ENCODE measurements around the gene DGCR2.

DGCR2 gene

DNA sequence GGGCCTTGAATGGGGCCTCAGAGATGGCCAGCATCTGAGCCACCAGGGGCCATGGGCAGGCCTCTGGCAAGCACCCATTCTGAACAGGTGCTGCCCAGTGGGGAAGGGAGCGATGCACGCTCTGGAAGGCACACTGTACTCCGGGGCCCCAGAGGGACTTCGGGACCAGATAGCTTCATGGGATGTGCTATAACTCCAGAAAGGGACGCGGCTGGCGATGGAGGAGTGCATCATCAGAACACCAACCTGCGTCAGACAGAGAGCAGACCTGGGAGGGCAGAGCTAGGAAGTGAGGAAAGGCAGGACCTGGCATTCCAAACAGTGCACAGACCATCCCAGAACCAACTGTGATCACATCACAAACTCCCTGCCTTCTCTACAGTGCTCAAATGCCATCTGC is 16.8 kb downstream of the DGCR2 start:
- in situ Hi-C loops (cut with MboI; ENCODE audit: low sequenced_read_pairs): no loop called here
- Histone ChIP-seq H3K27me3 (ENCODE audit: low read depth) (no peaks in the 10 kb centered on the region), H3K36me3 (replicated peaks) (no peaks in the 10 kb centered on the region), H3K4me3 (no peak overlapping the region), H3K9me3 (no peaks in the 10 kb centered on the region), H3K4me1 (0 out of 2 replicates have a peak, but pooled peaks cover 2% of the 10 kb centered on the region)
- DNase-seq (ENCODE audit: low spot score in 2 of 2): no peak

DNA sequence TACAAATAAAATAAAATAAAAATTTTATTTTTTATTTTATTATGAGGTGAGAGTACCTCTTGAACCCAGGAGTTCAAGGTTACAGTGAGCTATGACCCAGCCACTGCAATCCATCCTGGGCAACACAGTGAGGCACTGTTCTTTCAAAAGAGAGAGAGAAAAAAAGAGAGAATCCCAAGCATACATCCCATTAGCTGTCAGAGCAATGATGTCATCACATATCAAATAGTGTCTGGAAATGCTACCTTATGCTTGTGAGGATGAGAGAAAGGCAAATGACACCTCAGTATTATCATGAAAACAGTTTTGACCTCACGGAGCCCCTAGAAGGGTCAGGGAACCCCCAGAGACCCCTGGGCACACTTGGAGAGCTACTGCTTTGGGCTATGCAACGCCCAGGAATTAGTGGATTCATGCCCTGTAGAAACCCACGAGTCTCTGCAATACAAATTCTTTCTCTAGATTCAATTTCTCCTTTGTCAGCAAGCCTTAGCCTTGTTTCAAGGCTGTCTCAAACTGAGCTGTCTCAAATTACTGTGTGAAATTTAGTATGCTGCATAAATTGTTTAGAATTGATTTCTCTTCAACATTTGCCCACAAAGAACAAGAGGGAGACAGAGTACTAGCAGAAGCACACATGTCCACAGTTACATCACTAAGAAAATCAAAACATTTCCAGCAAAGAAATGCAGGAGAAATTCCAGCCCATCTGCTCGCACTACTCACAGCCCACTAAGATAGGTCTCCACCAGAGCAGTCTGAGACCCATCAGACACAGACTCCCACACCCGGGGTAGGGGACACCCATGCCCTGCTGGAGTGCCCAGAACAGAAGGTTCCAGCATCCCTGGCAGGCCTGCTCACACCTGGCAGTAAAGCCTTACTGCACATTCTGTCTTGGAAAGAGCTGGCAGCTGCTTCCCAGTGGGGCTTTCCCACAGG is 18.1 kb downstream of the DGCR2 start:
- Histone ChIP-seq H3K36me3 (replicated peaks) (no peaks in the 10 kb centered on the region), H3K9me3 (no peaks in the 10 kb centered on the region), H3K4me1 (0 out of 2 replicates have a peak, but pooled peaks cover 2% of the 10 kb centered on the region), H3K27me3 (ENCODE audit: low read depth) (no peaks in the 10 kb centered on the region), H3K4me3 (no peak overlapping the region)
- DNase-seq (ENCODE audit: low spot score in 2 of 2): no peak
- in situ Hi-C loops (cut with MboI; ENCODE audit: low sequenced_read_pairs): no loop called here

DNA sequence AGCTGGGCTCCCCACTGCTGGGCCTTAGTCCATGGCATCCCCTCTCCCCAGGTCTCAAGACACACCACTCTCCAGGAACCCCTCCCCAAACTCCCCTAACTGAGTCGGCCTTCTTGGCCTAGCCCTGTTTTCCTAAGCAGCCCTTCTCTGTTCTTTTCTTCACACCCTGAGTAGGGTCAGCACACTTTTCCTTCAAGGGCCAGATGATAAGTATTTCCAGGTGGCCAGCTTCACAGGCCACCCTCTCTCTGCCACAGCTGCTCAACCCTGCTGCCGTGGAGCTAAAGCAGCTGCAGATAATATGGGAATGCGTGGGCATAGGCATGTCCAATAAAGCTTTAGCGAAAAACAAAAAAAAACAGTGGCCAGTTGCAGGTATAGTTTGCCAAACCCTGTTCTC is 24.1 kb downstream of the DGCR2 start:
- H3K9me3 ChIP-seq: no peaks in the 10 kb centered on the region
- H3K4me1 ChIP-seq: no peaks in the 10 kb centered on the region
- in situ Hi-C loops (cut with MboI; ENCODE audit: low sequenced_read_pairs): no loop called here
- no peak overlapping the region for H3K4me3 ChIP-seq
- DNase-seq (ENCODE audit: low spot score in 2 of 2): no peak
- H3K36me3 ChIP-seq (replicated peaks): peaks cover 11% of the 10 kb centered on the region
- H3K27me3 ChIP-seq (ENCODE audit: low read depth): no peaks in the 10 kb centered on the region

DNA sequence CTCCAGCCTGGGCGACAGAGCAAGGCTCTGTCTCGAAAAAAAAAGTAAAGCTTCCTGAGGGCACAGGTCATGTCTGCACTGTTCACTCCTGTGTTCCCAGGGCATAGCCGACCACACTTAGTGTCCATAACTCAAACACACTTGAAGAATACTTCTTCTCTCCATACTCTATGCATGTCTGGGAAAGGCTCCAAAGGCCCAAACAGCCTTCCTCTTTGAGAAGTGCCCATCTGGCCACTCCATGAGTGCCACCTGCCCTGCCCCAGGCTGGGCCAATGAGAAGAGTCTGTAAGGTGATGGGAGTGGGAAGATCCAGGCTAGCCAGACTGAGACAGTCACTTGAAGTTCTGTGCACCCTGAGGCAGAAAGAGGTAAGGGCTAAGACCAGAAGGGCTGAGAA is 24.7 kb downstream of the DGCR2 start:
- no peaks in the 10 kb centered on the region for H3K4me1 ChIP-seq
- no peak for DNase-seq (ENCODE audit: low spot score in 2 of 2)
- H3K9me3 ChIP-seq: no peaks in the 10 kb centered on the region
- H3K36me3 ChIP-seq (replicated peaks): peaks cover 11% of the 10 kb centered on the region
- in situ Hi-C loops (cut with MboI; ENCODE audit: low sequenced_read_pairs): no loop called here
- no peaks in the 10 kb centered on the region for H3K27me3 ChIP-seq (ENCODE audit: low read depth)
- H3K4me3 ChIP-seq: no peak overlapping the region

DNA sequence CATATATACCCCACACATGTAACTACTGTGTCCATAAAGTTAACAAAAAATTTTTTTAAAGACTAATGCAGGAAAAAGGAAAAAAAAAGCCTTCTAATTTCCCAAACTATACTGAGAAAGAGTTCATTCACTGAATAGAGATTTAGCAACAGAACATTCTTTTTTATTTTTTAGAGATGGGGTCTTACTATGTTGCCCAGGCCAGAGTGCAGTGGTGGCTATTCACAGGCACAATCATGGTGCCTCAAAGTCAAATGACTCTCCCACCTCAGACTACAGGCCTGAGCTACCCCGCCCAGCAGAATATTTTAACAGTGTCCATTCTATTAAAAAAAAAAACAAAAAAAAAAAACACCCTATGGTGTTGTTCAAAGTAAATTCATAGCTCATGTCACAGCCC is 25.7 kb downstream of the DGCR2 start:
- H3K36me3 ChIP-seq (replicated peaks): peaks cover 11% of the 10 kb centered on the region
- no peaks in the 10 kb centered on the region for H3K4me1 ChIP-seq
- H3K9me3 ChIP-seq: no peaks in the 10 kb centered on the region
- no peak for DNase-seq (ENCODE audit: low spot score in 2 of 2)
- H3K27me3 ChIP-seq (ENCODE audit: low read depth): no peaks in the 10 kb centered on the region
- in situ Hi-C loops (cut with MboI; ENCODE audit: low sequenced_read_pairs): no loop called here
- H3K4me3 ChIP-seq: no peak overlapping the region

DNA sequence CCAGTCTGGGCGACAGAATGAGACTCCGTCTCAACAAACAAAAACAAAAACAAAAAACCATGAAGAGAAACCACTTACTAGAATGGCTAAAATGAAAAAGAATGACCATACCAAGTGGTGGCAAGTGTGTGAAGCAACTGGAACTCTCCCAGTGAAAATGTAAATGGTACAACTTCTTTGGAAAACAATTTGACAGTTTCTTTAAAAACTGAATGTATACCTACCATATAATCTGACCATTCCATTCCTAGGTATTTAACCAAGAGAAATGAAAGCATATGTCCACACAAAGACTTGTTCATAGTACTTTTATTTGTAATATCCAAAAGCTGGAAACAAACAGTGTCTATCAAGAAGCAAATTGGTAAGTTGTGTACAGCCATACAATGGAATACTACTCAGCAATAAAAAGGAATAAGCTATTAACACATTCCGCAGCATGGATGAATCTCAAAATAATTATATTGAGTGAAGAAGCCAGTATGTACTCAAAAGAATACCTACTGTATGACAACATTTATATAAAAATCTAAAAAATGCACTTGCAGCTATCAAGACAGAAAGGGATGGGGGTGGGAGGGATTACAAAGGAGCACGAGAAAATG is 27.7 kb downstream of the DGCR2 start:
- H3K36me3 ChIP-seq (replicated peaks): peaks cover 11% of the 10 kb centered on the region
- H3K27me3 ChIP-seq (ENCODE audit: low read depth): no peaks in the 10 kb centered on the region
- no peak for DNase-seq (ENCODE audit: low spot score in 2 of 2)
- no peak overlapping the region for H3K4me3 ChIP-seq
- in situ Hi-C loops (cut with MboI; ENCODE audit: low sequenced_read_pairs): no loop called here
- no peaks in the 10 kb centered on the region for H3K9me3 ChIP-seq
- no peaks in the 10 kb centered on the region for H3K4me1 ChIP-seq

DNA sequence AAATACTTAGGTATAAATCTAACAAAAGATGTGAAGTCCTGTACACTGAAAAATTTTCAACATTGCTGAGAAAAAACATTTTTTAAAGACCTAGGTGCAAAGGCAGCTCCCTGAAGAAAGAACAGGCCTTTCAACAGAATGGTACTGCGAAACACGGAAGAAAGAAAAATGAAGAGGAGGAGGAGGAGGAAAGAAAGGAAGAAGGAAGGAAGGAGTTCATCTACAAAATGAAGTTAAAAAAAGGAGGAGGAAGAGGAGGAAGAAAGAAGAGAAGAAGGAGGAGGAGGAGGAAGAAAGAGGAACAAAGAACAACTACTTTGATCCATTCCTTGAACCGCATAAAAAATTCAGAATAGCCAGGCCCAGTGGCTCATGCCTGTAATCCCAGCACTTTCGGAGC is 29.5 kb downstream of the DGCR2 start:
- Histone ChIP-seq H3K4me3 (no peak overlapping the region), H3K9me3 (no peaks in the 10 kb centered on the region), H3K27me3 (ENCODE audit: low read depth) (no peaks in the 10 kb centered on the region), H3K36me3 (replicated peaks) (peaks cover 13% of the 10 kb centered on the region), H3K4me1 (no peaks in the 10 kb centered on the region)
- in situ Hi-C loops (cut with MboI; ENCODE audit: low sequenced_read_pairs): no loop called here
- no peak for DNase-seq (ENCODE audit: low spot score in 2 of 2)

DNA sequence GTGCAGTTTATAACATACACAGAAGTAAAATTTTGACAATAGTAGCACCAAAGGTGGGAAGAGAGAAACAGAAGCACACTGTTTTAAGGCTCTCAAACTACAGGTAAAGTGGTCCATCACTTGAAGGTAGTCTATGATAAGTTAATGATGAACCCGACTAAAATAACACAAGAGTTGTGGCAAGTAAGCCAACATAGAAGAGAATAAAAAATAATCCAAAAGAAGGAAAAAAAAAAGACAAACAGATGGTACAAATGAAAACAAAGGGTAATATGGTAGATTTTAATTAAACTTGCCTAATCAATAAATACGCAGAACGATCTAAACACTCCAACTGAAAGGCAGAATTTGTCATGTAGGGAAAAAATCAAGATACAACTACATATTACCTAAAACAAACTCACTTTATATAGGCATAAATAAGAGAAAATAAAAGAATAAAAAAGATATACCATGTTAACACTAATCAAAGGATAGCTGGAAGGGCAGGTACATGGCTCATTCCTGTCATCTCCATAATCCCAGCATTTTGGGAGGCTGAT is 31.6 kb downstream of the DGCR2 start:
- no peak for DNase-seq (ENCODE audit: low spot score in 2 of 2)
- Histone ChIP-seq H3K36me3 (replicated peaks) (peaks cover 9% of the 10 kb centered on the region), H3K27me3 (ENCODE audit: low read depth) (no peaks in the 10 kb centered on the region), H3K4me3 (no peak overlapping the region), H3K4me1 (no peaks in the 10 kb centered on the region; the same call in 1 of the 2 replicates), H3K9me3 (no peaks in the 10 kb centered on the region)
- in situ Hi-C loops (cut with MboI; ENCODE audit: low sequenced_read_pairs): no loop called here

DNA sequence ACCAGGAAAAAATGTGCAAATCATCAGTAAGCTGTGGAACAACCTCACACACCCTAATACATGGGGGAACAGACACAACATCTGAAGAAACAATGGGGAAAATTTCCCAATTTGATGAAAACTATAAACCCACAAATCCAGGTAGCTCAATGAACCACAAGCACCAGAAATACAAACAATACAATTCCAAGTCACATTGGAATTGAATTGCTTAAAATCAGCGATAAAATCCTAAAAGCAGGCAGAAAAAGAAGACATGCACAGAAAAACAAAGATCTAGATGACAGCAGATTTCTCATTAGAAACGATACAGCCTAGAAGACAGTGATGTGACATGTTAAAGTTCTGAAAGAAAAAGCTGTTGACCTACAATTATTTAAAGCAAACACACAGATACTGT is 32.0 kb downstream of the DGCR2 start:
- no peaks in the 10 kb centered on the region for H3K9me3 ChIP-seq
- no peaks in the 10 kb centered on the region; the same call in 1 of the 2 replicates for H3K4me1 ChIP-seq
- no peaks in the 10 kb centered on the region for H3K27me3 ChIP-seq (ENCODE audit: low read depth)
- no peak for DNase-seq (ENCODE audit: low spot score in 2 of 2)
- in situ Hi-C loops (cut with MboI; ENCODE audit: low sequenced_read_pairs): no loop called here
- no peak overlapping the region for H3K4me3 ChIP-seq
- peaks cover 9% of the 10 kb centered on the region for H3K36me3 ChIP-seq (replicated peaks)

DNA sequence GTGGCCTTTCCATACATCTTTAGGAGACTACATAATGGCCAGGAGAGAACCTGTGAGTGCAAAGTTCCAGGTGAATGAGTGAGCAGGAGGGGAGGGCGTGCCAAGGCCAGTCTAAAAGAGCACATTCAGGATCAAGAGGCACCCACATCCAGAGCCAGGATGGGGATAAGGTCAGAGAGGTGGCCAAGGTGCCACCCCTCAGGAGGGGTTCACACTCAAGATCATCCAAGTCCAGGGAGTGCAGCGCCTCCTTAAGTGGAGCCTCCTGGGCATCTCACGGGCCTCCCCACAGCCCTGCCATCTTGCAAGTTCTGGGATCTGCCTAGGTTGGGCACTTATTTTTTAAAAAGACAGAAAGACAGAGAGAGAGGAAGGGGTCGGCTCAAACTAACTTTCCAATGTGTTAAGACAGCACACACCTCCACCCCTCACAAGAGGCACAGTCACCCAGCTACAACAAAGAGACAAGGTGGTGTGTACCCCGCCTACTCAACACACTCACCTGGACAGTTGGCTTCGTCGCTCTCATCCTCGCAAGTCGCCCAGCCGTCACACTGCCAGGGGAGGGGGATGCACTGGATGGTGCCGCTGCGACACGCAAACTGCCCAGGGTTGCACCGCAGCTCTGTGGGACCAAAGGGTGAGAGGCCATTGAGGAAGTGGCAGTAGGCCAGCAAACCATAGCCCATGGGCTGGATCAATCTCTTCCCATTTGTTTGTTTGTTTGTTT is 33.2 kb downstream of the DGCR2 start:
- no peak for DNase-seq (ENCODE audit: low spot score in 2 of 2)
- Histone ChIP-seq H3K9me3 (no peaks in the 10 kb centered on the region), H3K4me3 (no peak overlapping the region), H3K36me3 (replicated peaks) (peaks cover 9% of the 10 kb centered on the region), H3K4me1 (no peaks in the 10 kb centered on the region; the same call in 1 of the 2 replicates), H3K27me3 (ENCODE audit: low read depth) (no peaks in the 10 kb centered on the region)
- in situ Hi-C loops (cut with MboI; ENCODE audit: low sequenced_read_pairs): no loop called here

DNA sequence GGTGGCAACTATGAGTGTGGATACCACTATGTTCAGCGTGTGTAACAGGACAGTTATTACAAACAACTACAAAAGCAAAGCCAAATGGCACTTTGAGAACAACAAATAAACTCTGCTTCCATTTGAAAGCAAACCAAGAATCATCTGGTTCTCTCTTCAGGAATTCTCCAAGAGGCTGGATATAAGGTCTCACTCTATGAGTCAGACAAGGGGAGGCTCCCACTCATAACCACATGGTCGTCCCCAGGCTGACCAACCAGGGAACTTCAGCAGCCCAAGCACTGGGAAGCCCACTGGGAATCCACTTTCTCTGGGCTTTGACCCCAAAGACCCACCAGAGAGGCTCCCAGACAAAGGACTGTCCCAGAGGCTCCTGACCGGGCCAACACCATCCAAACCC is 35.3 kb downstream of the DGCR2 start:
- Histone ChIP-seq H3K4me1 (no peaks in the 10 kb centered on the region; the same call in 1 of the 2 replicates), H3K36me3 (replicated peaks) (peaks cover 9% of the 10 kb centered on the region), H3K27me3 (ENCODE audit: low read depth) (no peaks in the 10 kb centered on the region), H3K9me3 (no peaks in the 10 kb centered on the region), H3K4me3 (no peak overlapping the region)
- no peak for DNase-seq (ENCODE audit: low spot score in 2 of 2)
- in situ Hi-C loops (cut with MboI; ENCODE audit: low sequenced_read_pairs): no loop called here

DNA sequence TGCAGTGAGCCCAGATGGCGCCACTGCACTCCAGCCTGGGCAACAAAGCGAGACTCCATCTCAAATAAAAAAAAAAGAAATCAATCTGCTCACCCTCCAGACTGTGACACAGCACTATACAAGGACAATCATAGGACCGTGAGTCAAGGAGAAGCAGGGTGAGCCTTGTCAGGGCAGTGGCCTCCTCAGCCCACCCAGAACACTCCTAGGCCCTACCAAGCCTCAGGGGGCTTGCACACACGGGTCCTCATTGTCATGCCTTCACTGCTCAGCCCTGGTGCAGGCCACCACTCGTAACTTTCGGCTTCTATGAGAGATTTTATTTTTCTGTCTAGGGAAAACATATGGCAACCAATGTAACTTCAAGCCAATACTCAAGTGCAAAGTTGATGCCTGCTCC is 35.8 kb downstream of the DGCR2 start:
- no peak for DNase-seq (ENCODE audit: low spot score in 2 of 2)
- Histone ChIP-seq H3K9me3 (no peaks in the 10 kb centered on the region), H3K27me3 (ENCODE audit: low read depth) (no peaks in the 10 kb centered on the region), H3K4me3 (no peak overlapping the region), H3K36me3 (replicated peaks) (peaks cover 9% of the 10 kb centered on the region), H3K4me1 (no peaks in the 10 kb centered on the region; the same call in 1 of the 2 replicates)
- in situ Hi-C loops (cut with MboI; ENCODE audit: low sequenced_read_pairs): no loop called here

DNA sequence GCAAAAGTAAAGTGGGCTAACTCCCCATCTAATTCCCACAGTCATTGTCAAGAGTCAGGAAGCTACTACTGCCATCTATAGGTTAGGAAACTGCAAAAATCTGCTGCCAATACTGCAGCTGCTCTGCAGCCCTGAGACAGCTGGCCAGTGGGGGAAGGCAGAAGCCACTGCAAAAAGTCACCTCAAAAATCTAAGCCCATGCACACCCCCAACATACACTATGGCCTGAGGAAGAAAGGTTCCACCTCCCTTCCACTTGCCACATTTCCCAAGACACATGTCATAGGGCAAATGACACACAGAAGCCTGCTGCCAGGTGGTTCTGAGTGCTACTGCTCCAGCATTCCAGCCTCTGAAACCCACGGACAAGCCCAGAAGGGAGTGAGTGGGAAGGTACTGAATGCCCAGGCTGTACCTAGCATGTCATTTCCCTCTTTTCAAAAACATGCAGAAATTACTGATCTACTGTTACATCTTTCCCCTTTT is 36.9 kb downstream of the DGCR2 start:
- Histone ChIP-seq H3K4me1 (no peaks in the 10 kb centered on the region; the same call in 1 of the 2 replicates), H3K27me3 (ENCODE audit: low read depth) (no peaks in the 10 kb centered on the region), H3K4me3 (no peak overlapping the region), H3K36me3 (replicated peaks) (peaks cover 9% of the 10 kb centered on the region), H3K9me3 (no peaks in the 10 kb centered on the region)
- in situ Hi-C loops (cut with MboI; ENCODE audit: low sequenced_read_pairs): no loop called here
- peak in 1 of 2 experiments; percentile 19 for DNase-seq (ENCODE audit: low spot score in 2 of 2)
